Measurements from ENCODE around the gene TBL1X.
A peak's percentile ranks its signal among the peaks of the same experiment; 100 is the strongest.

TBL1X gene

DNA sequence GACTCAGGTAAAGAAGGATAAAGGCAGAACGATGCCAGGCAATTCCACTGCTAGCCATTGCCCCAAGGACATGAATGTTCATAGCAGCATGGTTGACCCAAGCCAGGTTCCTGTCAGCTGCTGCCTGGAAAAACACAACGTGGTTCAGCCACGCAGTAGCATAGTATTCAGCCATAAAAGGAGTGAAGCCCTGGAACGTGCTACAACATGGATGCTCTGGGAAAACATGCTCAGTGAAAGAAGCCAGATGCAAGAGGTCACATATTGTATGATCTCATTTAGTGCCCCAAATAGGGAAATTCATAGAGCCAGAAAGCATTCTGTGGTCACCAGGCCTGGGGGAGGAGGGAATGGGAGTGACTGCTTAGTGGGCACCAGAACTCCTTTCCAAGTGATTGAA is 170.9 kb downstream of the TBL1X start:
- no peak for DNase-seq

DNA sequence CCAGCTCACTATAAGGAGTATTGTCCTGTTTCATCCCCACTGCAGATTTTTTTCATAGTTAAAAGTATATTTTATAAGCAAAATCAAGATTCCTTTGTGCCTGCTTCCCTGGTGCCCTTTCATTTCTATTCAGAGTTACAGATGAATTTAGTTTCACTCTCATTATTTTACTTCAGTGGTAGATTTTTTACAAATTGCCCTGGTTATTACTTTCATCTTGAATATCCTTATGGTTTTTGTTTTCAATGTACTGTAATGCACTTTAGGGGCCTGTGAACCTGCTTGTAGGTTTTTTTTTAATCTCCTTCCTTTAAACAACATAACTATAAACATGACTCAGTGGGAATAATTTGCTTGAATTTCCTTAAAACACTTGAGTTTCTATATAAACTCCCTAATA is 174.0 kb downstream of the TBL1X start:
- DNase-seq: no peak

GRCh38 chrX:9642270-9642995 is 177.6 kb downstream of the TBL1X start:
- no peak for DNase-seq

- no peak for DNase-seq
These were observed 178.9 kb downstream of the TBL1X start for GRCh38 chrX:9643807-9644206.

GRCh38 chrX:9644335-9644734 is 179.5 kb downstream of the TBL1X start:
- peak; percentile 37 for DNase-seq

- no peak for DNase-seq
These were observed 181.8 kb downstream of the TBL1X start for GRCh38 chrX:9646471-9647224.

GRCh38 chrX:9647431-9647830 is 182.6 kb downstream of the TBL1X start:
- DNase-seq: no peak

GRCh38 chrX:9650091-9650490 is 185.2 kb downstream of the TBL1X start:
- no peak for DNase-seq

- no peak for DNase-seq
These were observed 186.9 kb downstream of the TBL1X start for GRCh38 chrX:9651737-9652136.

GRCh38 chrX:9654929-9655328 is 190.1 kb downstream of the TBL1X start:
- no peak for DNase-seq

GRCh38 chrX:9656277-9656676 is 191.4 kb downstream of the TBL1X start:
- peak; percentile 22 for DNase-seq

- DNase-seq: no peak
These were observed 192.0 kb downstream of the TBL1X start for GRCh38 chrX:9656871-9657270.

- DNase-seq: no peak
These were observed 192.9 kb downstream of the TBL1X start for GRCh38 chrX:9657590-9658256.

- no peak for DNase-seq
These were observed 193.6 kb downstream of the TBL1X start for GRCh38 chrX:9658409-9658808.

- peak; percentile 6 for DNase-seq
These were observed 194.8 kb downstream of the TBL1X start for GRCh38 chrX:9659571-9660195.

DNA sequence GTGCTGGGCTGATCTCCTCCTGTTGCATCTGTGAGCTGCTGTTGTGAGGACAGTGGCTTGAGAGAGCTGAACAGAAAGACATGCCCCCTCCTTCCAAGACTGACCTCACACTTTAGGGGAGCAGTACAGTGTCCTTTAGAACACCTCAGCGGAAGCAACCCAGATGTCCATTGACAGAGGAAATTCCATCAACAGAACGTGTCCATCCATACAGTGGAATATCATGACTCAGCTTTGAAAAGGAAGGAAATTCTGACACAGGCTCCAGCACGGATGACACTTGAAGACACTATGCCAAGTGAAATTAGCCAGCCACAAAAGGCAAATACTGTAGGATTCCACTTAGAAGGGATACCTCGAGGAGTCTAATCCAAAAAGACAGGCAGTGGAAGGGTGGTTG is 197.3 kb downstream of the TBL1X start:
- no peak for DNase-seq

GRCh38 chrX:9663216-9663615 is 198.4 kb downstream of the TBL1X start:
- no peak for DNase-seq

DNA sequence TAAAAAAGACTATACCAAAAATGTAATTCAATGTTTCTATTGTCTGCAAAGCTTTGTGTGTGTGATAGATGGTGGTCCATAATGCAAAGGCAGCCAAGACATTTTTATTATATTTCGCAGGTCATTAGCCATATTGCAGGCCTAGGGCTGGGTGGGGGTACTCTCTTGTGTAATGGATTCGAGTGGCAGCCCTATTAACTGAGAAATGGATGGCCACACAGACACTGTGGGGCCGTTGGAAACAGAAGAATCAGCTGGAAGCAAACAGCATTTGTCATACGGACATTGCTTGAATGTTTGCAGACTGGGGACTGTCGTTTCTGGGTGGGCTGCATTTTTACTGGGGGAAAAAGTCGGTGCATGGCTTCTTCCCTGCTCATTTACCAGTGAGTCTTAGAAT is 199.4 kb downstream of the TBL1X start:
- DNase-seq: no peak

DNA sequence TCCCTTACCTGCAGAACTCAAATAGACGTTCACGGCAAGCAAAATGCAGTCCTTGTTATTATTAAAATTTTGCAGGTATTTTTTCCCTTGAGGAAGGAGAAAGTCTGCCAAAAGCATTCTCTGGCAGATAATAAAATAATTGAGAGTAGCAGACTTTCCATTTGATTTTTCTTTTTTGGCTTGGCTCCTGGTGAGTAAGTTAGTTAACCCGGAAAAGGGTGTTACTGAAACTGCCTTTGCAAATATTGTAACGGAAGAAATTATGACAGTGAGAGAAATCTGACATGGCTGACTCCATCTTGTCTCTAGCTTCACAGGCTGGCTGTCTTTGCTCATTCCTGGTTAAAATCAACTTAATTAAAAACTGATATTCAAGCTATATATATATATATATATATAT is 200.3 kb downstream of the TBL1X start:
- no peak for DNase-seq

DNA sequence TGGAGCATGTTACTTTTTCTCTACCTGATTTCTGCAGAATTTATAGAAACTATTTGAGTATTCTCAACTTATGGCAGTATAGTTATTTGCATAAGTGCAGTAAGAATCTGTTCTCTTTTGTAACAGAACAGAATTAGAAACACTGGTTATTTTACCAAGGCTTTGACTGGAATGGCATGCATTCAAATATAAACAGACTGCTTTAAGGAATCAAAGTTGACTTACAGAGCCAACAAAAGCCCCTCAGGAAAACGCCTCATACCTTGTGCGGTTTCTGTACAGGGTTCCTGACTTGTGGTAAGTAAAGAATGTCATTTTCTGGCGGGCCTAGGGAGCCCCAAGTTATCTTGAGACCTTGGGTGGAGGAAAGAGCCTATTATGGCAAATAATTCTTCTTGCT is 203.7 kb downstream of the TBL1X start:
- DNase-seq: no peak

GRCh38 chrX:9670136-9670814 is 205.4 kb downstream of the TBL1X start:
- DNase-seq: no peak

GRCh38 chrX:9671998-9672397 is 207.1 kb downstream of the TBL1X start:
- DNase-seq: no peak

GRCh38 chrX:9676306-9676705 is 211.4 kb downstream of the TBL1X start:
- DNase-seq: no peak
